GM19395 (cell line): ENCODE data around the gene HSPA1B.
A peak's percentile ranks its signal among the peaks of the same experiment; 100 is the strongest.
"Not testable (repeated sequence)": the region's sequence is repeated elsewhere in the genome, so short reads cannot be mapped to it uniquely, and the experiment has no call there.

ENCODE experiments used
- ATAC-seq: cut with Tn5 transposase; IDR thresholded peaks from one replicate; pipeline ENCODE4 v1.9.1; 2021; ENCODE audit warnings: mild to moderate bottlenecking, moderate library complexity; ENCODE audit not compliant: unreplicated experiment

HSPA1B gene

DNA sequence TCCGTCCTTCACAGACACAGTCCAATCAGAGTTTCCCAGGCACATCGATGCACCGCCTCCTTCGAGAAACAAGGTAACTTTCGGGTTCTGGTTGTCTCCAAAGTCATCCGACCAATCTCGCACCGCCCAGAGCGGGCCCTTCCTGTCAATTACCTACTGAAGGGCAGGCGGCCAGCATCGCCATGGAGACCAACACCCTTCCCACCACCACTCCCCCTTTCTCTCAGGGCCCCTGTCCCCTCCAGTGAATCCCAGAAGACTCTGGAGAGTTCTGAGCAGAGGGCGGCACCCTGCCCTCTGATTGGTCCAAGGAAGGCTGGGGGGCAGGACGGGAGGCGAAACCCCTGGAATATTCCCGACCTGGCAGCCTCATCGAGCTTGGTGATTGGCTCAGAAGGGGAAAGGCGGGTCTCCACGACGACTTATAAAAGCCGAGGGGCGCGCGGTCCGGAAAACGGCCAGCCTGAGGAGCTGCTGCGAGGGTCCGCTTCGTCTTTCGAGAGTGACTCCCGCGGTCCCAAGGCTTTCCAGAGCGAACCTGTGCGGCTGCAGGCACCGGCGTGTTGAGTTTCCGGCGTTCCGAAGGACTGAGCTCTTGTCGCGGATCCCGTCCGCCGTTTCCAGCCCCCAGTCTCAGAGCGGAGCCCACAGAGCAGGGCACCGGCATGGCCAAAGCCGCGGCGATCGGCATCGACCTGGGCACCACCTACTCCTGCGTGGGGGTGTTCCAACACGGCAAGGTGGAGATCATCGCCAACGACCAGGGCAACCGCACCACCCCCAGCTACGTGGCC, at the start of gene HSPA1B:
Gene HSPA1B (plus strand): TSS at position 453 of the 794 bp plus-strand sequence. CDS start 213 bp downstream, at position 666.
- ATAC-seq: peak; percentile 69

GRCh38 chr6:31778193-31778592, 49.3 kb upstream of the HSPA1B start:
- no peak for ATAC-seq

- no peak for ATAC-seq
These were observed 48.3 kb upstream of the HSPA1B start for GRCh38 chr6:31778999-31779885.

DNA sequence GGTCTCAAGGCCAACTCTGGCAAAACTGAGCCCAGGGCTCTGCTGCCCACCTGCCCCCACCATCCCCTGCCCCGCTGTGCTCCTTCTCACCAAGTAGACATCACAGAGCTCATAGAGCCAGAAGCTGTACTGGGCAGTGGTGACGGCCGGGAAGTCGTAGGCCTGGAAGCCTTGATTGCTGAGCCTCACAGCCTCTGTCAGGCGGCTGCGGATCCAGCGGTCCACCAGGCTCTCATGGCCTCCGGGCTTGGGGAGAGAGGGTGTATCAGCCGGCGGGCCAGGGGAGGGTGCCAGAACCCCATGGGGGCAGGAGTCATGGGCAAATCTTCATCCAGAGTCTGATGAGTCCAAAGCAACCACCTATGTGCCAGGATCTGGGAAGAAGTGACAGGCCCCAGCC, 47.6 kb upstream of the HSPA1B start:
- no peak for ATAC-seq

- ATAC-seq: no peak
These were observed 46.9 kb upstream of the HSPA1B start for GRCh38 chr6:31780507-31781243.

- ATAC-seq: no peak
These were observed 46.1 kb upstream of the HSPA1B start for GRCh38 chr6:31781244-31782125.

- ATAC-seq: no peak
These were observed 45.2 kb upstream of the HSPA1B start for GRCh38 chr6:31782126-31782855.

- ATAC-seq: no peak
These were observed 43.2 kb upstream of the HSPA1B start for GRCh38 chr6:31784098-31784925.

- ATAC-seq: no peak
These were observed 42.1 kb upstream of the HSPA1B start for GRCh38 chr6:31785475-31785874.

- ATAC-seq: no peak
These were observed 36.0 kb upstream of the HSPA1B start for GRCh38 chr6:31791324-31792089.

DNA sequence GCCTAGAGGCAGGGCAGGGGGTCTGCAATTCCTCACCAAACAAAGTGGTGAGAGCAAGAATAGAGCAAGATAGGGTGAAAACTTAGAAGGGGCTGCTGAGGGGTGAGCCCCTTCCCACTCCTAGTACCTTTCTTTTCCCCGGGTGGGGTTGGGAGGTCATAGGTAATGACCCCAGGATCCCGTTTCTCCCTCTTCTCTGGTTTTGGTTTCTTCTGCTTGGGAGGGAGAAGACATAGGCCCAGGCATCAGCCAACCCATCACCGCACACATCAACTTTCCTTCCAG, 35.5 kb upstream of the HSPA1B start:
- ATAC-seq: no peak

GRCh38 chr6:31792761-31793171, 34.8 kb upstream of the HSPA1B start:
- no peak for ATAC-seq

GRCh38 chr6:31793927-31794245, 33.7 kb upstream of the HSPA1B start:
- not testable (repeated sequence) for ATAC-seq

DNA sequence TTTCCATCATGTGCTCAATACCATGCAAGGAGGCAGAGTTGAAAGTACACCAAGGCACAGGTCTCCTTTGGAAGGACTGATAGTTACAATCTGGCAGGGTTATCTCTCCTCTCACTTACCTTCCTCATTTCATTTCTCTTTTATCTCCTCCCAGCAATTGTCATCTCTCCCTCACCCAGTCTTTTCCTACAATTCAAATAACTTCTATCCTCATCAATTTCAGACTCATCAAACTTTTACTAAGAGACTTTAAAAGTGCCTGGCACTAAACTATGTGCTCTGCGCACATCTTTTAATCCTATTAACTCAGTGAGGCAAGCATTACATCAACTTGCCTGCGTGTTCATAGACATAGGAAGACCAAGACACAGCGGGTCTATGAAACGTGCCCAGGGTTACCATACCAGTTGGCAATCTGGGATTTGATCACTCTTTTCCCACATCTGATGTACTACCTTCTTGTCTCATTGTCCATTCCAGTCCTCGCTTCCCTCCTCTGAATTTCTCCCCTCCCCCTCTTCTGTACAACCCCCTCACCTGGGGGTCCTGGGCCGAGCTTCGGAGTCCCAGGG, 33.2 kb upstream of the HSPA1B start:
- no peak for ATAC-seq

- ATAC-seq: peak; percentile 32
These were observed 32.5 kb upstream of the HSPA1B start for GRCh38 chr6:31794866-31795615.

GRCh38 chr6:31795616-31796298, 31.8 kb upstream of the HSPA1B start, which contains the start of gene VARS1:
VARS1 (minus strand) TSS chr6:31795752; CDS start chr6:31795217, 535 bp downstream.
- ATAC-seq: peak; percentile 62

DNA sequence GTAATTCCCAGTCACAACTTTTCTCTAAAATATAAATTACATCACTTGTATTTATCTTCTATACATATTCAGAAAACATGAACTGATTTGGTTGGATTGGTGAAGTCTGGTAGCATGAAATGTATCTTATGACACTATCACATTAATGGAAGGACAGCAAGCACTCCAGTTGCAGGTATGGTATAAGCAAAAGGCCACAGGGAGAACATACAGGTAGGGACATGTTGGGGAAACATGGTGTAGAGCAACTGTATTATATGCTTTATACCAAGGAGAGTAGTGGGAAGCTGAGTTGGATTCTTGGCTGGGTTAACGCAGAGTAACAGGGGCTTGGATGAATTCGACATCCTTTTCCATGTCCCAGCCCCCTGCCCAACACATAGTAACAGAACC, 30.5 kb upstream of the HSPA1B start:
- no peak for ATAC-seq
